Measurements from ENCODE around the gene CIITA.

CIITA gene

GRCh38 chr16:10881479-10882030 lies 4.6 kb downstream of the CIITA start:
- no peak for DNase-seq

GRCh38 chr16:10883004-10883403 lies 6.0 kb downstream of the CIITA start:
- DNase-seq, result no peak

- no peak for DNase-seq
These were observed 8.2 kb downstream of the CIITA start for GRCh38 chr16:10885246-10885645.

DNA sequence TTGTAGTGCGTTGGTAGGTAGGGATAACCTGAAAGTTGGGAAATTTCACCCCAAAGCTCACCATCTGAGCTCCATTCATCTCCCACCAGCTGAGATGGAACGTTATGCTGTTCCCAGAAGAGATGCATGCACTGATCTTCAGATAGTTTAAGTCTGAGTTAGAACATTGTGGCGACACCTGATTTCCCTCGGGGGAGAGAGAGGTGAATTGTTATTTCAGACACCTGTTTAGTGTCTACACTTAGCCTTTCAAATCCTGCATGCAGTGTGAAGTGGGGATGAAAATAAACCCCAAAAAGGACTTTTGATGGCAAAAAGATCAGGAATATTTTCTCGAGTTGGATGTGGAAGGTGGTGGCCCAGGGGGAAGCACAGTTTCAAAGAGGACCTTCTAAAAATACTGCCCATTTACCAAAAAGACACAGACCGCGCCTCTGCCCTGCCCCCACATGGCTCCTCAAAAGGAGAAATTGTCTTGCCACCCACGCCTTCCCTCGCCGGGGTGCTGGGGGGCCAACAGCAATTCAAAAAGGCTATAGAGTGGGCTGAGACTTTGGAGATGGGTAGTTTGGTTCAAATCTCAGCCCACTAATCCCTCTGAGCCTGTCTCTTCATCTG lies 11.4 kb downstream of the CIITA start:
- DNase-seq, result no peak

DNA sequence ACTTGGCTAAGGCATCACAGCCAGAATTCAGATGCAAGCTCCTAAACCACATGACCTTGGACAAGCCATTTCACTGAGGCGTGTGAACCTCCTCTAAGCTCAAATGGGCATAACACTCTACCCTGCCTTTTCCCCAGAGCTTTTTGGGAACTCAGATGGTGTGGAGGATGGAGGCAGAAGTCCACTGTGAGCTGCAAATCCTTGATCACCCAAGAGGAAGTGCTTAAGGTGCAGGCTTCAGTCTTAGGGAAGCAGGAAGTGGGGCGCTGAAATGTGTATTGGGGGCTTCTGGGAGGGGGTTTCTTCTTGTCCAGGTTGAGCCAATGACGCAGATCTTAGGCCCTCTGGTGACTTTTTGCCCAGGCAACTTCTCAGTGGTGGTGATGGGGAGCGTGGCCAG lies 12.9 kb downstream of the CIITA start:
- no peak for DNase-seq

GRCh38 chr16:10892782-10893318 lies 15.8 kb downstream of the CIITA start:
- no peak for DNase-seq

- DNase-seq, result peak; percentile 49
These were observed 18.3 kb downstream of the CIITA start for GRCh38 chr16:10895053-10895946.

- no peak for DNase-seq
These were observed 19.2 kb downstream of the CIITA start for GRCh38 chr16:10896165-10896564.

- DNase-seq, result no peak
These were observed 19.7 kb downstream of the CIITA start for GRCh38 chr16:10896723-10897122.

DNA sequence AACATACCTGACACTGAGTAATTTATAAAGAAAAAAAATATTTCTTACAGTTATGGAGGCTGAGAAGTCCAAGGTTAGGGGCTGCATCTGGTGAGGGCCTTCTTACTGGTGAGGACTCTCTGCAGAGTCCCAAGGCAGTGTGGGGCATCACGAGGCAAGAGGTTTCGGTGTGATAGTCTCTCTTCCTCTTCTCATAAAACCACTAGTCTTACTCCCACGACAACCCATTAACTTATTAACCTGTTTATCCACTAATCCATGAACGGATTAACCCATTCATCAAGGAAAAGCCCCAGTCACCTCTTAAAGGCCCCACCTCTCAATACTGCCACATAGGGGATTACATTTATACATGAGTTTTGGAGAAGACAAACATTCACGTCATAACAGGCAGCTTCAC lies 20.1 kb downstream of the CIITA start:
- no peak for DNase-seq

DNA sequence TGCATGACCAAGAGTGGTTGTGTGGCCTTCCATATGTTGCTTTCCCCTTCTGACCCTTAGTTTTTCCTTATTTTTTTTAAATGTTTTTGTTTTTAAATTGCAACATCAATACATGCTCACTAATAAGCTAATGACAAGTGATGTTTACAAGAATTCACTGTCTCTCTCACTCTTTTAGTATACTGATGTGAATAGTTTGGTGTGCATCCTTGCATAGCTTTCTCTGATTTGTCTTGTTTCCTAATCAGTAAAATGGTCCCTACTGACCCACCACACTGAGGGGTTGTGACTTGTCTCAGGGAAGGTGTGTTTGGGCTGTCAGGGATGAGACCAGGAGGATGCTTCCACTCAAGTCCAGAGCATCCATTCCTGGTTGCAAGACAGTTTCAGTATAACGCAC lies 26.0 kb downstream of the CIITA start:
- DNase-seq, result no peak

- no peak for DNase-seq
These were observed 29.5 kb downstream of the CIITA start for GRCh38 chr16:10906482-10906881.

- DNase-seq, result no peak
These were observed 30.1 kb downstream of the CIITA start for GRCh38 chr16:10906914-10907756.

- no peak for DNase-seq
These were observed 30.7 kb downstream of the CIITA start for GRCh38 chr16:10907757-10908045.

- no peak for DNase-seq
These were observed 34.3 kb downstream of the CIITA start for GRCh38 chr16:10911267-10911666.

- no peak for DNase-seq
These were observed 39.5 kb downstream of the CIITA start for GRCh38 chr16:10916534-10916933.

DNA sequence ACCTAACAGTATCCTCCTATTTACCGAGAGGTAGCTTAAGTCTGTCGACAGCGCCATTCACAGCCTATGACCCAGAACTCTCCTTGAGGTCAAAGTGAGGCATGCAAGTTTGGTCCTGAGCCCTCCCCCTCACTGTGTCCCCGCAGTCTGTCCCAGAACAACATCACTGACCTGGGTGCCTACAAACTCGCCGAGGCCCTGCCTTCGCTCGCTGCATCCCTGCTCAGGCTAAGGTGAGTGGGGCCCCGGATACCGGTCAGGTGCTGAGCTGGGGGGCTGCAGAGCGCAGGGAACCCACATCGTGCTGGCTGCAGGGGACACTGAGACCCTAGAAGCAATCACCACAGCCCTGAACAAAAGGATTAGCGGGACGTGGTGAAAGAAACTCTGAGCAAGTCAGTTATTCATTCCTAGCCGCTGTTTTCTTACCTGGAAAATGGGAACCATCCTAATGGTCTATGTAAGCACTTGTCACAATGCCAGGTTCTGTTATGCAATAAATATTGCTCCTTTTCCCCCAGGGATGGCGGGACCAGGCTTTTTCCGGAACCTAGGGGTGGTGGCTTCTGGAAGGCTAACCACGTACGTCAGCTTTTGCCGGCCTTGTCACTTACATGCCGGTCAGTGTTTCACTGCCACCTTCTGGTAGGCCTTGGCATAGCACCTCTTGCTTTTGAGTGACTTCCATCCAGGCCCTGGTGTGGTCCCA lies 41.4 kb downstream of the CIITA start:
- peak; percentile 86 for DNase-seq

- no peak for DNase-seq
These were observed 42.0 kb downstream of the CIITA start for GRCh38 chr16:10919003-10919351.

GRCh38 chr16:10920726-10921427 lies 43.9 kb downstream of the CIITA start:
- DNase-seq, result no peak

DNA sequence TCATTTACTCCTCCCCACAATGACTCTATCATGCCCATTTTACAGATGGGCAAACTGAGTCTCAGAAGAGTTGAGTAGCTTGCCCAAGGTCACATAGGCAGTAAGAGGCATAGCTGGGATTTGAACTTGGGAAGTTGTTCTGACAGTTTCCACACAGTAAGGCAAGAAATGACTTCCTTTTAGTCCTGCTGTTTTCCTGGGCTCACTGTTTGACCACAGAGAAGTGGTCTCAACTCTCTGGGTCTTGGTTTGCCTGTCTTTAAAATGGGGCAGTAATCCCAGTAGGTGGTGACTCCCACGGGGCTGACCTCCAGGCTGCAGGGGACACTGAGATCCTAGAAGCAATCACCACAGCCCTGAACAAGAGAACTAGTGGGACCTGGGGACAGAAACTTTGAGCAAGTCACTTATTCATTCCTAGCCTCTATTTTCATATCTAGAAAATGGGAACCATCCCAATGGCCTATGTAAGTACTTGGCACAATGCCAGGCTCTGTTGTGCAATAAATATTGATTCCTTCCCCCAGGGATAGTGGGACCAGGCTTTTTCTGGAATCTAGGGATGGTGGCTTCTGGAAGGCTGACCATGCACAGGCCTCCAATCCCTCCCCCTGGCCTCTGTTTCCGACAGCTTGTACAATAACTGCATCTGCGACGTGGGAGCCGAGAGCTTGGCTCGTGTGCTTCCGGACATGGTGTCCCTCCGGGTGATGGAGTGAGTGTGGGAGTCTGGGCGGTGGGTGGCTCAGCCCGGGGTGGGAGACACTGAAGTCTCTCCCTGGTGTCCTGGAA lies 44.7 kb downstream of the CIITA start:
- DNase-seq, result no peak

Measured in fibroblast of skin of right quadriceps (primary cell).